ENCODE data around the gene ZNF568.

ZNF568 gene

DNA sequence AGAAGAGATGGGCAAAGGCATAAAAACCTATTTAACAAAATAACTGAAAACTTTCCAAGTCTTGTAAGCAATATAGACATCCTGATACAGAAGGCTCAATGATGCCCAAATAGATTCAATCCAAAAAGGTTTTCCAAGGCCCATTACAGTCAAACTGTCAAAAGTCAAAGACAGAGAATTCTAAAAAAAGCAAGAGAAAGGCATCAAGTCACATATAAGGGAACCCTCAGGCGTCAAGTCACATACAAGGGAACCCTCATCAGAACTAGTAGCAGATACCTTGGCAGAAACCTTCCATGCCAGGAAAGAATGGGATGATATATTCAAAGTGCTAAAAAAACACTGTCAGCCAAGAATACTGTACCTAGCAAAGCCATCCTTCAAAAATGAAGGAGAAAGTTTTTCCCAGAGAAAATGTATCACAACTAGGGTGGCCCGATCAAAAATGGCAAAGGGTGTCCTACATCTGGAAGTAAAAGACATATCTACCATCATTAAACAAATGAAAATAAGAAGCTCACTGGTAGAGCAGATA, 21.2 kb upstream of the ZNF568 start:
- no peak for TF ChIP-seq CEBPB (IDR thresholded peaks at IDR 0.05)
- no peak for TF ChIP-seq RAD21 (IDR thresholded peaks at IDR 0.05; ENCODE audit: low read depth)
- TF ChIP-seq TEAD4 (IDR thresholded peaks at IDR 0.05), result no peak
- no peak for TF ChIP-seq ZBTB7A (IDR thresholded peaks at IDR 0.05; ENCODE audit: low read depth)
- TF ChIP-seq YY1 (IDR thresholded peaks at IDR 0.05; ENCODE audit: low read depth), result no peak
- TF ChIP-seq, protein P1, sequence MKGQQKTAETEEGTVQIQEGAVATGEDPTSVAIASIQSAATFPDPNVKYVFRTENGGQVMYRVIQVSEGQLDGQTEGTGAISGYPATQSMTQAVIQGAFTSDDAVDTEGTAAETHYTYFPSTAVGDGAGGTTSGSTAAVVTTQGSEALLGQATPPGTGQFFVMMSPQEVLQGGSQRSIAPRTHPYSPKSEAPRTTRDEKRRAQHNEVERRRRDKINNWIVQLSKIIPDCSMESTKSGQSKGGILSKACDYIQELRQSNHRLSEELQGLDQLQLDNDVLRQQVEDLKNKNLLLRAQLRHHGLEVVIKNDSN (IDR thresholded peaks at IDR 0.05), result no peak
- TF ChIP-seq, protein P2, sequence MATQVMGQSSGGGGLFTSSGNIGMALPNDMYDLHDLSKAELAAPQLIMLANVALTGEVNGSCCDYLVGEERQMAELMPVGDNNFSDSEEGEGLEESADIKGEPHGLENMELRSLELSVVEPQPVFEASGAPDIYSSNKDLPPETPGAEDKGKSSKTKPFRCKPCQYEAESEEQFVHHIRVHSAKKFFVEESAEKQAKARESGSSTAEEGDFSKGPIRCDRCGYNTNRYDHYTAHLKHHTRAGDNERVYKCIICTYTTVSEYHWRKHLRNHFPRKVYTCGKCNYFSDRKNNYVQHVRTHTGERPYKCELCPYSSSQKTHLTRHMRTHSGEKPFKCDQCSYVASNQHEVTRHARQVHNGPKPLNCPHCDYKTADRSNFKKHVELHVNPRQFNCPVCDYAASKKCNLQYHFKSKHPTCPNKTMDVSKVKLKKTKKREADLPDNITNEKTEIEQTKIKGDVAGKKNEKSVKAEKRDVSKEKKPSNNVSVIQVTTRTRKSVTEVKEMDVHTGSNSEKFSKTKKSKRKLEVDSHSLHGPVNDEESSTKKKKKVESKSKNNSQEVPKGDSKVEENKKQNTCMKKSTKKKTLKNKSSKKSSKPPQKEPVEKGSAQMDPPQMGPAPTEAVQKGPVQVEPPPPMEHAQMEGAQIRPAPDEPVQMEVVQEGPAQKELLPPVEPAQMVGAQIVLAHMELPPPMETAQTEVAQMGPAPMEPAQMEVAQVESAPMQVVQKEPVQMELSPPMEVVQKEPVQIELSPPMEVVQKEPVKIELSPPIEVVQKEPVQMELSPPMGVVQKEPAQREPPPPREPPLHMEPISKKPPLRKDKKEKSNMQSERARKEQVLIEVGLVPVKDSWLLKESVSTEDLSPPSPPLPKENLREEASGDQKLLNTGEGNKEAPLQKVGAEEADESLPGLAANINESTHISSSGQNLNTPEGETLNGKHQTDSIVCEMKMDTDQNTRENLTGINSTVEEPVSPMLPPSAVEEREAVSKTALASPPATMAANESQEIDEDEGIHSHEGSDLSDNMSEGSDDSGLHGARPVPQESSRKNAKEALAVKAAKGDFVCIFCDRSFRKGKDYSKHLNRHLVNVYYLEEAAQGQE (IDR thresholded peaks at IDR 0.05; ENCODE audit: low read depth), result no peak

DNA sequence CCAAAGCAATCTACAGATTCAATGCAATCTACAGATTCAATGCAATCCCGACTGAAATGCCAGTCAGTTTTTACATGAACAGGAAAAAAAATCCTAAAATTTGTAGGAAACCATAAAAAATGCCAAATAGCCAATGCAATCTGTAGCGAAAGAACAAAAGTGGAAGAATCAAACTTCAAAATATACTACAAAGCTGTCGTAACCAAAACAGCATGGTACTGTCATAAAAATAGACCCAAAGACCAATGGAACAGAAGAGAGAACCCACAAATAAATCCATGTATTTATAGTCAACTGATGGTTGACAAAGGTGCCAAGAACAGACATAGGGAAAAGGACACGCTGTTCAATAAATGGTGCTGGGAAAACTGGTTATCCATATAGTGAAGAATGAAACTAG, 17.7 kb upstream of the ZNF568 start:
- TF ChIP-seq, protein P3, sequence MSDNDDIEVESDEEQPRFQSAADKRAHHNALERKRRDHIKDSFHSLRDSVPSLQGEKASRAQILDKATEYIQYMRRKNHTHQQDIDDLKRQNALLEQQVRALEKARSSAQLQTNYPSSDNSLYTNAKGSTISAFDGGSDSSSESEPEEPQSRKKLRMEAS (IDR thresholded peaks at IDR 0.05), result no peak
- TF ChIP-seq CEBPB (IDR thresholded peaks at IDR 0.05), result no peak
- TF ChIP-seq TEAD4 (IDR thresholded peaks at IDR 0.05), result no peak
- no peak for TF ChIP-seq YY1 (IDR thresholded peaks at IDR 0.05; ENCODE audit: low read depth)
- no peak for TF ChIP-seq FOXM1 (IDR thresholded peaks at IDR 0.05; ENCODE audit: borderline replicate concordance, low read depth)

DNA sequence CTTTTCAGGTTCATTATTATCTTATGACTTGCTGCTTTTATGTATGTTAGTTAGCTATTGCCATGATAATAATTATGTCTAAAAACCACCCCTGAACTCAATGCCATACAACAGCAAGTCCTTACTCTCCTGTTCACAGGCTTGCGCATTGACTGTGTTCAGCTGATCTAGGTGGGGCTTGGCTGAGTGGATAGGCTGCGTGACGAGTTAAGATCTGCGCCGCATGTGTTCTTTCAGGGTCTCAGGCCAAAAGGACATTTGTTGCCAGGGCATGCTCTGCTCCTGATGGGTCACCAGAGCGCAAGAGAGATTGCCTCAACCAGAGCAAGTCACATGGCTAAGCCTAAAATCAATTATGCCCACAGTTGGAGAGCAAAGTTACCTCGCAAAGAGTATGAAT, 859 bp downstream of the ZNF568 start:
- TF ChIP-seq CEBPB (IDR thresholded peaks at IDR 0.05) (no peak), NFIC (IDR thresholded peaks at IDR 0.05) (no peak), EP300 (IDR thresholded peaks at IDR 0.05; ENCODE audit: borderline replicate concordance) (no peak), RAD21 (IDR thresholded peaks at IDR 0.05; ENCODE audit: low read depth) (no peak), TCF12 (IDR thresholded peaks at IDR 0.05; ENCODE audit: low read depth) (no peak), YY1 (IDR thresholded peaks at IDR 0.05; ENCODE audit: low read depth) (no peak), EGR1 (IDR thresholded peaks at IDR 0.05) (no peak), ZBTB7A (IDR thresholded peaks at IDR 0.05; ENCODE audit: low read depth) (no peak), TEAD4 (IDR thresholded peaks at IDR 0.05) (no peak), TAF1 (IDR thresholded peaks at IDR 0.05; ENCODE audit: low read depth) (no peak), CREB1 (IDR thresholded peaks at IDR 0.05; ENCODE audit: low read depth) (no peak)

DNA sequence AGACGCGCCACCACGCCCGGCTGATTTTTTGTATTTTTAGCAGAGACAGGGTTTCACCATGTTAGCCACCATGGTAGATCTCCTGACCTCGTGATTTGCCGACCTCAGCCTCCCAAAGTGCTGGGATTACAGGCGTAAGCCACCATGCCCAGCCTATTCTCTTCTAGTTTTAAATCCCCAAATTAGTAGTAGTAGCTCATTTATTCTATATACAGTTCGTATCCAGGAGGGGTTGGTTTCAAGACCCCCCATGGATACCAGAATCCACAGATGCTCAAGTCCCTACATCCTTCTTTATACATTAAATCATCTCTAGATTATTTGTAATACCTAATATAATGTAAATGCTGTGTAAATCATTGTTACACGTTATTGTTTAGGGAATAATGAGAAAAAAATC, 2.0 kb downstream of the ZNF568 start:
- no peak for TF ChIP-seq TEAD4 (IDR thresholded peaks at IDR 0.05)
- TF ChIP-seq TCF12 (IDR thresholded peaks at IDR 0.05; ENCODE audit: low read depth), result no peak
- TF ChIP-seq EGR1 (IDR thresholded peaks at IDR 0.05), result no peak
- TF ChIP-seq, protein P2 (IDR thresholded peaks at IDR 0.05; ENCODE audit: low read depth), result no peak
- no peak for TF ChIP-seq RAD21 (IDR thresholded peaks at IDR 0.05; ENCODE audit: low read depth)
- TF ChIP-seq, protein P1 (IDR thresholded peaks at IDR 0.05), result no peak
- no peak for TF ChIP-seq YY1 (IDR thresholded peaks at IDR 0.05; ENCODE audit: low read depth)
- no peak for TF ChIP-seq TAF1 (IDR thresholded peaks at IDR 0.05; ENCODE audit: low read depth)
- TF ChIP-seq FOXM1 (IDR thresholded peaks at IDR 0.05; ENCODE audit: borderline replicate concordance, low read depth), result no peak
- no peak for TF ChIP-seq EP300 (IDR thresholded peaks at IDR 0.05; ENCODE audit: borderline replicate concordance)

DNA sequence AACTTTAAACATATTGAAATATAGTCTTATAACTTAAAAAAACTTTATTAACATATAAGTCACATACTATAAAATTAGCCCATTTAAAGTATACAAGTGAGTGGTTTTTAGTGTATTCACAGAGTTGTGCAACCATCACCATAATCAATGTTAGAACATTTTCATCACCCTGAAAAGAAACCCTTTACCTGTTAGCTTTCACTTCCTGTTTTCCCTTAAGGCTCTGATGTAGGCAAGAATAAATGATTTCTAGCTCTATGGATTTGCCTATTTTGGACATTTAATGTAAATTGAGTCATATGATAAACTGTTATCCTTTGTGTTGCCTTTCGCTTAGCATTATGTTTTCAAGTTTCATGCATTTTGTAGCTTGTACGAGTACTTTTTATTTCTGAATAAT, 15.6 kb downstream of the ZNF568 start:
- TF ChIP-seq TEAD4 (IDR thresholded peaks at IDR 0.05), result no peak
- no peak for TF ChIP-seq CREB1 (IDR thresholded peaks at IDR 0.05; ENCODE audit: low read depth)
- TF ChIP-seq NFIC (IDR thresholded peaks at IDR 0.05), result no peak

DNA sequence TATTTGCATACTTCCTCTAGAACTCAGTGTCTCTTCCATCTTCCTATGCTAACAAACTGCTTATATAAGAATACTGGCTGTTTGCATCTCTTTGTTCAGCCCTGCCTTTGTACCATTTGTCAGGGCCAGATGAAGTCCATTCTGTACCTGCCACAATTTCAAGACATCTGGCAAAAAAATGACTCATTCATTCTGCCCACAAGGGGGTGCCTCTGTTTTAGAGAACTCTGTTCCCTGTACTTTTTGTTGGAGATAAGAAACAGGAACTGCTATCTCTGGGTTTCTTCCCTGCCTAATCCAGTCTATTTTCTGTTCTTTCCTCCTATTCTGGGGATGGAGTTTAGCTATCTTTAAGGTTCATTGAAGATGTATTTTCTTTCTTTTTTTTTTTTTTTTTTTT, 23.0 kb downstream of the ZNF568 start:
- TF ChIP-seq YY1 (IDR thresholded peaks at IDR 0.05; ENCODE audit: low read depth) (no peak), EP300 (IDR thresholded peaks at IDR 0.05; ENCODE audit: borderline replicate concordance) (no peak), NFIC (IDR thresholded peaks at IDR 0.05) (no peak), CREB1 (IDR thresholded peaks at IDR 0.05; ENCODE audit: low read depth) (no peak), TAF1 (IDR thresholded peaks at IDR 0.05; ENCODE audit: low read depth) (no peak)

Measured in Ishikawa (cell line).